Activated naive CD8-positive, alpha-beta T cell (primary cell): ENCODE measurements around the gene SPATA16.
"Not testable (repeated sequence)": the region's sequence is repeated elsewhere in the genome, so short reads cannot be mapped to it uniquely, and the experiment has no call there.

Experiments
- H3K27ac Mint-ChIP-seq: one replicate; pipeline ENCODE4 v1.8.0; 2021; ENCODE audit warnings: mixed read lengths
- H3K27me3 Mint-ChIP-seq: one replicate; pipeline ENCODE4 v1.8.0; 2021; ENCODE audit warnings: mixed read lengths
- H3K36me3 Mint-ChIP-seq: one replicate; pipeline ENCODE4 v1.8.0; 2021; ENCODE audit warnings: mixed read lengths
- H3K4me1 Mint-ChIP-seq: one replicate; pipeline ENCODE4 v1.8.0; 2021; ENCODE audit warnings: low read depth, mixed read lengths
- H3K4me3 Mint-ChIP-seq: one replicate; pipeline ENCODE4 v1.8.0; 2021; ENCODE audit warnings: mild to moderate bottlenecking, mixed read lengths
- H3K9me3 Mint-ChIP-seq: one replicate; pipeline ENCODE4 v1.8.0; 2021; ENCODE audit warnings: low read depth, mixed read lengths

Gene SPATA16

DNA sequence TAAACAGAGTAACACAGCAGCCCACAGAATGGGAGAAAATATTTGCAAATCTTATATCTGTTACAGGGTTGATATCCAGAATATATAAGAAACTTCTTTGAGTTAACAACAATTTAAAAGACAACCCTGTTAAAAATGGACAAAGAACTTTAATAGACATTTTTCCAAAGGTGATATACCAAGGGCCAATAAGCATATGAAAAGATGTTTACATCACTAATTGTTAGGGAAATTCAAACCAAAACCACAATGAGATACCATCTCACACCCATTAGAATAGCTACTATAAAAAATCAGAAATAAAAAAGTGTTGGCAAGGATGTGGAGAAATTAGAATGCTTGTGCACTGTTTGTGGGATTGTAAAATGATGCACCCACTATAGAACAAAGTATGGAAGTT is 110.8 kb downstream of the SPATA16 start:
- H3K36me3 Mint-ChIP-seq: no peaks in the 10 kb centered on the region
- H3K4me3 Mint-ChIP-seq: no peak overlapping the region
- no peaks in the 10 kb centered on the region for H3K27me3 Mint-ChIP-seq
- H3K4me1 Mint-ChIP-seq: no peaks in the 10 kb centered on the region
- H3K27ac Mint-ChIP-seq: no peak overlapping the region
- peaks cover 3% of the 10 kb centered on the region for H3K9me3 Mint-ChIP-seq

GRCh38 chr3:173028351-173028750 is 112.7 kb downstream of the SPATA16 start:
- no peak overlapping the region for H3K4me3 Mint-ChIP-seq
- H3K27ac Mint-ChIP-seq: no peak overlapping the region
- H3K36me3 Mint-ChIP-seq: no peaks in the 10 kb centered on the region
- no peaks in the 10 kb centered on the region for H3K4me1 Mint-ChIP-seq
- no peaks in the 10 kb centered on the region for H3K27me3 Mint-ChIP-seq
- H3K9me3 Mint-ChIP-seq: peaks cover 3% of the 10 kb centered on the region

DNA sequence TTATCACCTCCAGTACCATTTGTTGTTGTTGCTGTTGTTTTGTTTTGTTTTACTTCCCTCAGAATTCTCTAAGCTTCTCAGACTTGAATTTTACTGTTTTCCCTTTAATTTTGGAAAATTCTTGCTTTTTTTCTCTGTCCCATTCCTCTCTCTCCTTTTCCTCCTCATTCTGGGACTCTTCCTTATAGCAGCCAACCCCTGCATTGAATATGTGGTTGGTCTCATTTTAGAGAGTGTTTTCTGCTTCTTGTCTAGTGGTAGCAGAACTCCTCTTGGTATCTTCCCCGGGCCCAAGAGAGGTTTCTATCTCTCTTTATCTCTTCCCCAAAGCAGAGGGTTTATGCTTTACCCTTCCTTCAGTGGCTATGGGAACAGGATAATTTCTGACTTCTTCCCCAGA is 113.6 kb downstream of the SPATA16 start:
- Mint-ChIP-seq H3K27ac (no peak overlapping the region), H3K4me1 (no peaks in the 10 kb centered on the region), H3K4me3 (no peak overlapping the region), H3K9me3 (peaks cover 3% of the 10 kb centered on the region), H3K27me3 (no peaks in the 10 kb centered on the region), H3K36me3 (no peaks in the 10 kb centered on the region)

GRCh38 chr3:173025941-173026340 is 115.1 kb downstream of the SPATA16 start:
- H3K9me3 Mint-ChIP-seq: peaks cover 3% of the 10 kb centered on the region
- no peaks in the 10 kb centered on the region for H3K36me3 Mint-ChIP-seq
- no peak overlapping the region for H3K4me3 Mint-ChIP-seq
- no peaks in the 10 kb centered on the region for H3K4me1 Mint-ChIP-seq
- H3K27ac Mint-ChIP-seq: no peak overlapping the region
- H3K27me3 Mint-ChIP-seq: no peaks in the 10 kb centered on the region

DNA sequence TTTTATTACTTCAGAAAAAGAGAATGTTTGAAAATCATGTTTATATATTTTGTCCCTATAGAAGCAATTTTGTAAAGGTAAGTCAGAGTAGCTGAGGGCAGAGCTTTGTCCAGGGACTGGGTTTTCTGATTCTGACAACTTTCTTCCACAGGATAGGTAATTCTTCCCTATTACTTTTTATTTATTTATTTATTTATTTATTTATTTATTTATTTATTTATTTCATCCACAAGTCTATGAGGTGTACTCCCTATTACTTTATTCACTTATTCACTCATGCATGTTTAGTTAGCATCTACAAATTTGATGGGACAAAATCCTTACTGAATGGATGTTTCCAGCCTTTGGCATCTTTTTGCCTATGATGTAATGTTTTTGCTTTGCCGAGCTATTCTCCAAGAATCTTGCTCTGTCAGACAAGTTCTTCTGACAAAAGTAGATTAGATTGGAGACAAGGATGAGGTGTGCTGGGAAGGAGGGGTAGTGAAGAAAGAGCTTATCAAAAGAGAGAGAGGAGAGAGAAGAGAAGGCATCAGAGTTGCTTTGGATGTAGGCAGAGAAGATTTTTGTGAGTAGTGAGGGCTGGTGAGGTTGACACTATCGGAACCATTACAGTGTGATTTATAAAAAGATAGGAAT is 119.4 kb downstream of the SPATA16 start:
- no peak overlapping the region for H3K4me3 Mint-ChIP-seq
- no peaks in the 10 kb centered on the region for H3K4me1 Mint-ChIP-seq
- H3K27ac Mint-ChIP-seq: no peak overlapping the region
- H3K9me3 Mint-ChIP-seq: peaks cover 3% of the 10 kb centered on the region
- H3K36me3 Mint-ChIP-seq: no peaks in the 10 kb centered on the region
- H3K27me3 Mint-ChIP-seq: no peaks in the 10 kb centered on the region

GRCh38 chr3:173020128-173020527 is 120.9 kb downstream of the SPATA16 start:
- H3K9me3 Mint-ChIP-seq, H3K36me3 Mint-ChIP-seq, H3K4me1 Mint-ChIP-seq, H3K27ac Mint-ChIP-seq, H3K4me3 Mint-ChIP-seq, H3K27me3 Mint-ChIP-seq: not testable (repeated sequence)

DNA sequence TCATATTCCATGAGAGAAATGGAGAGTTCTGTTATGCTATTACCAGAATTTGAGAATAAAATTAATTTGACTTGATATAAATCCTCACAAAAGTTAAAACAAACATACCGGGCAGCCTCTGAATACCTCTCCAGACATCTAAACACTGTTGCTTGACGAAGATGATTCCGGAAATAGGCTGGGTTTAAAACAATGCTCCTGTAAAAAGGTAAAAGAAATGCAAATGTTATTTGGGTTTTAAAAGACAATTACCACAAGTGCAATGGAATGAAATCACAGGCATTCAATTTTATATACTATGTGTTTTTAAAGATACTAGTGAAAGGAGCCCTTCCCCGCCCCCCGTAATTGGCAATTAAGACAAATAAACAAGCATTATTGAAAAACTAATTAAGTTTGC is 121.7 kb downstream of the SPATA16 start:
- no peaks in the 10 kb centered on the region for H3K27me3 Mint-ChIP-seq
- no peaks in the 10 kb centered on the region for H3K36me3 Mint-ChIP-seq
- H3K9me3 Mint-ChIP-seq: no peaks in the 10 kb centered on the region
- no peak overlapping the region for H3K27ac Mint-ChIP-seq
- H3K4me1 Mint-ChIP-seq: no peaks in the 10 kb centered on the region
- no peak overlapping the region for H3K4me3 Mint-ChIP-seq

- Mint-ChIP-seq H3K9me3 (no peaks in the 10 kb centered on the region), H3K36me3 (no peaks in the 10 kb centered on the region), H3K27ac (no peak overlapping the region), H3K27me3 (no peaks in the 10 kb centered on the region), H3K4me1 (no peaks in the 10 kb centered on the region), H3K4me3 (no peak overlapping the region)
These were observed 122.3 kb downstream of the SPATA16 start for GRCh38 chr3:173018758-173019157.

DNA sequence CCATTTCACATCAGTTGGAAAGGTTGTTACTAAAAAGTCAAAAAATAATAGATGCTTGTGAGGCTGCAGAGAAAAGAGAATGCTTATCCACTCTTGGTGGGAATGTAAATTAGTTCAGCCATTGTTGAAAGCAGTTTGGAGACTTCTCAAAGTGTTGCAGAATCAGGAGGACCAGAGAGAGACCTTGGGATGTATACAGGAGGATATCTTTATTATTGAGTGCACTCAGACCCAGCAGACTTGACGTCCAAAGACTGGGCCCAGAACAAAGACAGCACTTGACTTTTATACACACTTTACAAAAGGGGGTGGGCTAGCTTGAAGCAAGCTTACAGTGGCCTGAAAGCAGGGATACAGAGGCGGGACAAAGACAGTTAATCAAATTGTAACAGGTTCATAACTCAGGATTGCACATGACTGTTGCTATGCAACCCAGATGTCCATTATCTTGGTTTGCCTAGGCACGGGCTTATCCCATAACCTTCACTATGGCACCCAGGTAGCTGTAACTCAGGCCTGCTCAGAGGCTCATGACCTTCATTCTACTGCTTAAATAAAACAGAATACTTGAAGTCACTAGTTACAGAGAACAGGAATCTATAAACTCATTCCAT is 127.7 kb downstream of the SPATA16 start:
- no peaks in the 10 kb centered on the region for H3K4me1 Mint-ChIP-seq
- H3K27me3 Mint-ChIP-seq: no peaks in the 10 kb centered on the region
- H3K27ac Mint-ChIP-seq: no peak overlapping the region
- no peaks in the 10 kb centered on the region for H3K9me3 Mint-ChIP-seq
- no peak overlapping the region for H3K4me3 Mint-ChIP-seq
- H3K36me3 Mint-ChIP-seq: no peaks in the 10 kb centered on the region

- Mint-ChIP-seq H3K36me3 (no peaks in the 10 kb centered on the region), H3K4me1 (no peaks in the 10 kb centered on the region)
These were observed 131.6 kb downstream of the SPATA16 start for GRCh38 chr3:173009410-173009809.

GRCh38 chr3:173008978-173009377 is 132.1 kb downstream of the SPATA16 start:
- H3K27ac Mint-ChIP-seq: no peak overlapping the region
- no peaks in the 10 kb centered on the region for H3K4me1 Mint-ChIP-seq
- no peaks in the 10 kb centered on the region for H3K9me3 Mint-ChIP-seq

More at GRCh38 chr3:173009410-173009809, 131.6 kb downstream of the SPATA16 start:
- Mint-ChIP-seq H3K9me3 (no peaks in the 10 kb centered on the region), H3K27me3 (no peaks in the 10 kb centered on the region), H3K4me3 (no peak overlapping the region), H3K27ac (no peak overlapping the region)

GRCh38 chr3:173007079-173007723 is 133.8 kb downstream of the SPATA16 start:
- Mint-ChIP-seq H3K27ac (no peak overlapping the region), H3K4me3 (no peak overlapping the region)

More at GRCh38 chr3:173008978-173009377, 132.1 kb downstream of the SPATA16 start:
- no peak overlapping the region for H3K4me3 Mint-ChIP-seq
- no peaks in the 10 kb centered on the region for H3K27me3 Mint-ChIP-seq
- H3K36me3 Mint-ChIP-seq: no peaks in the 10 kb centered on the region

DNA sequence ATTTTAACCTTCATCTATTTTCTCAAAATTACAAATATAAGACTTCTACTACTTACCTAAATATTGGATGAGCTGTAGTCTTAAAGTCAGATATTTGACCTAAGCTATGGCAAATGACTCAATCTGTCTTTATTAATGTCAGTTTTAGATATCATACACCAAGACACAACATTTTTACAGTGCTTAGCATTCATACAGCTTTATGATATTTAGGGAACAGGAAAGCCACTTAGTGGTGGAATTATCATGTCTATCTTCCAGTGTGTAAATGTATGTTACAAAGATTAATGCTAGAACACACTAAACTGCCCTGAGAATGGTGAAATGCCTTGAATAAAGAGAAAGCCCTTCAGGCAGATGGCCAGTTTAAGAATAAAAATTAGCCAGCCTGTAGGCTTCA is 135.0 kb downstream of the SPATA16 start:
- Mint-ChIP-seq H3K36me3 (no peaks in the 10 kb centered on the region), H3K9me3 (peaks cover 8% of the 10 kb centered on the region), H3K4me1 (no peaks in the 10 kb centered on the region), H3K27me3 (no peaks in the 10 kb centered on the region), H3K27ac (no peak overlapping the region), H3K4me3 (no peak overlapping the region)

More at GRCh38 chr3:173007079-173007723, 133.8 kb downstream of the SPATA16 start:
- Mint-ChIP-seq H3K4me1 (no peaks in the 10 kb centered on the region), H3K36me3 (no peaks in the 10 kb centered on the region), H3K9me3 (no peaks in the 10 kb centered on the region), H3K27me3 (no peaks in the 10 kb centered on the region)

DNA sequence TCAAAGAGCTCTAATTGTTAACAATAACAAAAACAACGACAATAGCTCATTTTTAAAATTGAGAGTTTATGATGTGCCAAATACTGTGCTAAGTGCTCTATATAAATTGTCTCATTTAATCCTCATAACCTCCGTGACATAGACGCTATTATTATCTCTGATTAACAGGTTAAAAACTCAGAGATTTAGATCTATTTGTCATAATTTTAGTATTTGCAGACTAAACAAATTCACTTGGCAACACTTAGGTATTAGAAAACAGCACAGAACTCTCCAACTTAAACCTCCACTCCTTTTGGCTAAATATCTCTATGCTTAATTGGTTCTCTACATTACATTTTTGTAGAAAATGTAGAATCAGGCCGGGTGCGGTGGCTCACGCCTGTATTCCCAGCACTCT is 136.4 kb downstream of the SPATA16 start:
- H3K4me1 Mint-ChIP-seq: no peaks in the 10 kb centered on the region
- no peak overlapping the region for H3K27ac Mint-ChIP-seq
- no peak overlapping the region for H3K4me3 Mint-ChIP-seq
- H3K36me3 Mint-ChIP-seq: no peaks in the 10 kb centered on the region
- peaks cover 11% of the 10 kb centered on the region for H3K9me3 Mint-ChIP-seq
- no peaks in the 10 kb centered on the region for H3K27me3 Mint-ChIP-seq

- Mint-ChIP-seq H3K4me1 (no peaks in the 10 kb centered on the region), H3K9me3 (peaks cover 11% of the 10 kb centered on the region), H3K4me3 (no peak overlapping the region), H3K27ac (no peak overlapping the region), H3K27me3 (no peaks in the 10 kb centered on the region), H3K36me3 (no peaks in the 10 kb centered on the region)
These were observed 137.1 kb downstream of the SPATA16 start for GRCh38 chr3:173003956-173004355.
